NCI-H2029 treated with DMSO at 0.1 percent for 48 hours (cell line): Measurements from ENCODE around the gene SLITRK3.
"Not testable (repeated sequence)": the region's sequence is repeated elsewhere in the genome, so short reads cannot be mapped to it uniquely, and the experiment has no call there.

Experiments
- DNase-seq: peaks from one replicate; lab custom pipeline; 2025; lab: John Stamatoyannopoulos, UW

SLITRK3 gene

DNA sequence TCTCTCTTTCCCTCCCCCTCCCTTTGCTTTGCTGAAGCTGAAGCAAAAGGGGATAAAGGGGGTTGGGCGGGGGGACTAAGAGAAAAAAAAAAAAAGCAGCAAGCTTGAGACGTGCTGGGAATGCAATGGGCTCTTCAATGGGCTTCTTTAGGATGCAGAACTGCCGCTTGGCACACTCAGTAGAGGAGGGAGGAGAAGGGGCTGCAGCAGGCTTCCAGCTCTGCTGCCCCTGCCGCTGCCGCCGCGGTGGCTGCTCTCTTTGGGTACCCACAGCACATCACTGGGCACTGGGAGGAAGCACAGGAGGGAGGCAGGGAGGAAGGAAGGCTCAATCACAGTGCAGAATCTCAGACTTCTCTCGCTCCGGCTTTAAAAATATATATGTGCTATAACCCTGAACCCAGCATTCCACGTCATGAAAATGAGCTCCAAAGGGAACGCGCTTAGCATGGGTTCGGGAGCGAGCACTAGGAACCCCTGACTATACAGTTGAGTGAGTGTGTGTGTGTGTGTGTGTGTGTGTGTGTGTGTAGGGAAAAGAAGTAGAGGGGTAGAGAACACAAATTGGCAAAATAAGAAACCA lies 3.5 kb downstream of the SLITRK3 start:
- DNase-seq, result no peak

DNA sequence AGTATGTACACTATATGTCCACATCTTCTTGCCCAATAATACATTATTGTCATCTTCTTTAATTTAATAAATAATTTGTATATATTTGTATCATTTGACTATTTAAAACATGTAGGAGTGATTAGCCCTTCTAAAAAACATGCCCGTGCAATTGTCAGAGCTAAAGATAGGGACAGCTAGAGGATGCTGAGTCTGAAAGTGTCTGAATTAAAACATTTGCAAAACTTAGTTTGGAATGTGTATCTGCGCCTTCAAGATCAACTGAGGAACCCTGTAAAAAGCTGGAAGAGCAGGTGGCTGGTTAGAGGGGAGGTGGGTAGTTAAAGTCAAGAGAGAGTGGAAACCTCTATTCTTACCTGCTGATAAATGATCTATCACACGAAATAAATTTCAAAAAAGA lies 4.7 kb downstream of the SLITRK3 start:
- no peak for DNase-seq

GRCh38 chr3:165188452-165188851 lies 7.7 kb downstream of the SLITRK3 start:
- no peak for DNase-seq

GRCh38 chr3:165185707-165186327 lies 10.4 kb downstream of the SLITRK3 start:
- peak; percentile 92 for DNase-seq

- DNase-seq, result no peak
Observed at GRCh38 chr3:165181556-165181955, 14.6 kb downstream of the SLITRK3 start.

GRCh38 chr3:165170236-165170635 lies 25.9 kb downstream of the SLITRK3 start:
- DNase-seq, result no peak

DNA sequence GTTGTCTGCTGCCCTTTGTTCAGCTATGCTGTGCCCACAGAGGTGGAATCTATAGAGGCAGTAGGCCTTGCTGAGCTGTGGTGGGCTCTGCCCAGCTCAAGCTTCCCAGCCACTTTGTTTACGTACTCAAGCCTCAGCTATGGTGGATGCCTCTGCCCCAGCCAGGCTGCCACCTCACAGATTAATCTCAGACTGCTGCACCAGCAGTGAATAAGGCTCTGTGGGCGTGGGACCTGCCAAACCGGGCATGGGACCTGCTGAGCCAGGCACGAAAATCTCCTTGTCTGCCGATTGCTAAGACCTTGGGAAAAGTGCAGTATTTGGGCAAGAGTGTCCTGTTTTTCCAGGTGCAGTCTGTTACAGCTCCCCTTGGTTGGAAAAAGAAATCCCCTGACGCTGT lies 26.8 kb downstream of the SLITRK3 start:
- no peak for DNase-seq

GRCh38 chr3:165162883-165163282 lies 33.3 kb downstream of the SLITRK3 start:
- DNase-seq, result no peak

DNA sequence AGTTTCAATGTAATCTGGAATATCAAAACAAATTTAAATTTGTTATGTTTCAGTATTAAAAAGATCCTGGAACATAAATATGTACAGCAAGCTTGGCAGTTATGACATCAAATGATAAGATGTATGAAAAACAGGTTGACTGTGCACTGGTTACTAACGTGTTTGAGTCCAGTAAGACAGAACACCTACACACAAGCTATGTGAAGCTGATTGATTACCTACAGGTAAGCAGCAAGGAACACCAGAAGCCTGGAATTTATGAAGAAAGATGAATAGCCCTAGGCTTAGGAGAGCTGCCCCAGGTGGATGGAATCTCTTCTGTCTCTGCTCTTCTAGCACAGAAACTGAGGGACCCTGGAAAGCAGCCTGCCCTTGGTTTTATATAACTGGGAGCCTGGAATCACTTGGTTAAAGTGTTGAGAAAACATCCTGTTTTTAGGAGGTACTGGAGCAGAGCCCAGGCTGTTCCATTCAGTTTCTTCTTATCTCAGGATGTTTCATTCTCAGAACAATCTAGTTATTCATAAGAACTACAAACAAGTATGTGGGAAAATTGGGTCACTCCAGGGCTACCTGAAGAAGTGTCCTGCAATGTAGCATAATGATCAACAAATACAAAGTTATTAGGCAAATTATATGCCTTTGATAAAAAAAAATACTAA lies 36.3 kb downstream of the SLITRK3 start:
- DNase-seq, result peak; percentile 55

GRCh38 chr3:165158011-165158410 lies 38.2 kb downstream of the SLITRK3 start:
- no peak for DNase-seq

DNA sequence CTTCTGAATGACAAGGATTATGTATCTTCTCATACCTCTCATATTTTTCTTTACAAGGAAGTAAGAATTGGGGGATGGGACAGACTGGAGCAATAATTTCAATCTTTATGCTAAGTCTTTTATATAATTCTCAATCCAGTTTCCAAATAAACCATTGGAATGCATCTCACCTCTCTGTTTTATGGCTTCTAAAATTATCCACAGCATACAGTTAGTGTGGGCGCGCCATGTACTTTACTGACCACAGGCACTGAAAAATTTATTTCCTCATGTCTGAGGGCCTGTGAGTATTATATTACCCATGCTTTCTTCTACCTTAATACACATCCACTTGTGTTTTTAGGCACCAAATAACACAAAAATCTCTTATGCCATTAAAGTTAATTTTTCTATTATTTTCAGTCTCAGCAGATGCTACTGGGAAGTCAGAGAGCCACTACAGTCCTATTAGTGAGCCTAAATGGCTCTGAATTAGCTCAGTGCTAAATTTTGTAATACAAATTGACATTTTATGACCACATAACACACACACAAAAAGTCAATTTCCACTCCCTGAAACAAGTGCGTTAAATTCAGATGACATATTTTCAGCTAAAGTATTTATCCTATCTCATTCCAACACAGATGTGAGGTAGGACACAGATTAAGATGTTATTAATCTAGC lies 39.3 kb downstream of the SLITRK3 start:
- no peak for DNase-seq

GRCh38 chr3:165148876-165149441 lies 47.2 kb downstream of the SLITRK3 start:
- DNase-seq, result no peak

- DNase-seq, result no peak
Observed at GRCh38 chr3:165144271-165144670, 51.9 kb downstream of the SLITRK3 start.

DNA sequence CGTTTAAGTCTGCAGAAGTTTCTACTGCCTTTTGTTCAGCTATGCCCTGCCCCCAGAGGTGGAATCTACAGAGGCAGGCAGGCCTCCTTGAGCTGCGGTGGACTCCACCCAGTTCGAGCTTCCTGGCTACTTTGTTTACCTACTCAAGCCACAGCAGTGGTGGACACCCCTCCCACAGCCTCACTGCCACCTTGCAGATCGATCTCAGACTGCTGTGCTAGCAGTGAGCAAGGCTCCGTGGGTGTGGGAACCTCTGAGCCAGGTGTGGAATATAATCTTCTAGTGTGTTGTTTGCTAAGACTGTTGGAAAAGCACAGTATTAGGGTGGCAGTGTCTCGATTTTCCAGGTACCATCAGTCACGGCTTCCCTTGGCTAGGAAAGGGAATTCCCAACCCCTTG lies 56.3 kb downstream of the SLITRK3 start:
- DNase-seq, result not testable (repeated sequence)
